ENCODE measurements around the gene NOTCH4.

The NOTCH4 gene

GRCh38 chr6:32198866-32199265 is 25.0 kb downstream of the NOTCH4 start:
- TF ChIP-seq ZNF565 (CRISPR knock-in tag; conservative IDR thresholded peaks at IDR 0.05; ENCODE audit: low read depth) (no peak), ZNF70 (CRISPR knock-in tag; IDR thresholded peaks at IDR 0.05) (no peak), ESRRG (CRISPR knock-in tag; IDR thresholded peaks at IDR 0.05) (no peak), ZFP30 (CRISPR knock-in tag; IDR thresholded peaks at IDR 0.05) (no peak), CSRNP3 (CRISPR knock-in tag; IDR thresholded peaks at IDR 0.05) (no peak), ISL1 (CRISPR knock-in tag; IDR thresholded peaks at IDR 0.05) (no peak), ZFP3 (CRISPR knock-in tag; IDR thresholded peaks at IDR 0.05) (no peak), TSHZ2 (CRISPR knock-in tag; IDR thresholded peaks at IDR 0.05) (no peak), PPARA (CRISPR knock-in tag; IDR thresholded peaks at IDR 0.05; ENCODE audit: borderline replicate concordance) (no peak), TOX (CRISPR knock-in tag; IDR thresholded peaks at IDR 0.05; ENCODE audit: borderline replicate concordance) (no peak)
- ATAC-seq, result no peak

GRCh38 chr6:32198345-32198696 is 25.5 kb downstream of the NOTCH4 start:
- TF ChIP-seq CSDC2 (CRISPR knock-in tag; IDR thresholded peaks at IDR 0.05) (no peak), ZNF8 (CRISPR knock-in tag; IDR thresholded peaks at IDR 0.05) (no peak), CSRNP3 (CRISPR knock-in tag; IDR thresholded peaks at IDR 0.05) (no peak), ZFP3 (CRISPR knock-in tag; IDR thresholded peaks at IDR 0.05) (no peak), ESRRG (CRISPR knock-in tag; IDR thresholded peaks at IDR 0.05) (no peak), TCF4 (CRISPR knock-in tag; IDR thresholded peaks at IDR 0.05; ENCODE audit: borderline replicate concordance) (no peak), TSHZ2 (CRISPR knock-in tag; IDR thresholded peaks at IDR 0.05) (no peak), ZNF70 (CRISPR knock-in tag; IDR thresholded peaks at IDR 0.05) (no peak)

GRCh38 chr6:32196682-32197616 is 26.9 kb downstream of the NOTCH4 start:
- ATAC-seq, result no peak
- TF ChIP-seq ISL1 (CRISPR knock-in tag; IDR thresholded peaks at IDR 0.05) (no peak), ZNF70 (CRISPR knock-in tag; IDR thresholded peaks at IDR 0.05) (no peak), POU6F1 (CRISPR knock-in tag; IDR thresholded peaks at IDR 0.05; ENCODE audit: borderline replicate concordance, low read depth) (no peak), ARNTL (CRISPR knock-in tag; IDR thresholded peaks at IDR 0.05; ENCODE audit: borderline replicate concordance, low read depth) (no peak), ZFP3 (CRISPR knock-in tag; IDR thresholded peaks at IDR 0.05) (0 out of 2 replicates have a peak, but pooled peaks have one; percentile 2), ESRRG (CRISPR knock-in tag; IDR thresholded peaks at IDR 0.05) (no peak), CREB5 (CRISPR knock-in tag; IDR thresholded peaks at IDR 0.05; ENCODE audit: low read depth) (no peak), PATZ1 (CRISPR knock-in tag; IDR thresholded peaks at IDR 0.05; ENCODE audit: borderline replicate concordance) (peak; percentile 99; the same call in 1 of the 2 replicates), ZC3H10 (CRISPR knock-in tag; IDR thresholded peaks at IDR 0.05) (0 out of 2 replicates have a peak, but pooled peaks have one; percentile 1), OSR1 (CRISPR knock-in tag; IDR thresholded peaks at IDR 0.05) (no peak)

More at GRCh38 chr6:32198345-32198696, 25.5 kb downstream of the NOTCH4 start:
- no peak for ATAC-seq

Data from SK-N-SH treated with all-trans-retinoic acid at 6 μM for 48 hours (cell line).